ENCODE data around the gene FASN. TPM values are rescaled to one million over a fixed set of nuclear protein-coding genes. Genes with fewer than 3 reads are reported as not detected.

FASN gene
- total and polyA plus RNA-seq, 2 of the 13 experiments (the other 11 are each of a cell fraction or from before 2014, with no cell fraction given) = 51.7 to 101 TPM

DNA sequence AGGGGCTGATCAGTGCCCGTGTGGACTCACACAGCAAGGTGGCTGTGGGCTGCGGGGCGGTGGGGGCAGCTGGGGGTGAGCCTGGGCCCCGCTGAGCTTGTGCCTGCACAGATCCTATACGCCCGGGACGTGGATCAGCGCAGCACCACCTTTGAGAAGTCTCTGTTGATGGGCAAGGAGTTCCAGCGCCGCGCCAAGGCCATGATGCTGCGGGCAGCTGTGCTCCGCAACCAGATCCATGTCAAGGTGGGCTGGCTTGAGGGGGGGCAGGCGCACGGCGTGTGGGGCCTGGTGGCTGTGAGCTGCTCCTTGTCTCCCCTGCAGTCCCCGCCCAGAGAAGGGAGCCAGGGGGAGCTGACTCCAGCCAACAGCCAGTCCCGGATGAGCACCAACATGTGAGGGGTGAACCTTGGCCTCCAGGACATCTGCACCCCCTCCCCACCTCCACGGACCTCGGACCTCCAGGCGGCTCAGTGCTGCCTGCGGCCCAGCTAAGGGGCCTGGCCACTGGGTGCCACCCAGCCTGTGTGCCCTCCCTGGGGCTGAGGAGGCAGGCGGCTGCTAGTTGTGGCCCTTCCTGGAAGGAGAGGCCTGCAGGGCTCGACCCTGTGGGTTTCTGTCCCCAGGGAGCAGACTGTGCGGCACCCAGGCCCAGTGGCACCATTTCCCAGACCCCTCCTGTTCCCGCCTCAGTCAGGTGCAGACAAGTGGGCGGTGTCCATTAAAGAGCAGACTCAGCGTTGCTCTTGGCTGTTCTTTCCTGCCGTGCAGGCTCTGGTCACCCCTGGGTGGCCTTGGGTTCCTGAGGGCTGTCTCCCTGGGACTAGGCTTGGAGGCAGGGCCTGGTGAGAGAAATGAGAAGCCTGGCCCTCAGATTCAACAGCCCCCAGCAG, 41.1 kb downstream of the FASN start (continued):
- TF ChIP-seq ZSCAN31 (CRISPR knock-in tag; IDR thresholded peaks at IDR 0.05; ENCODE audit: low read depth) = peak; percentile 90
- peak; percentile 17; the same call in 1 of the 2 replicates for TF ChIP-seq ZNF225 (CRISPR knock-in tag; IDR thresholded peaks at IDR 0.05)
- peak; percentile 44; the same call in 1 of the 2 replicates for TF ChIP-seq NFYC (CRISPR knock-in tag; IDR thresholded peaks at IDR 0.05)
- TF ChIP-seq, protein P1, sequence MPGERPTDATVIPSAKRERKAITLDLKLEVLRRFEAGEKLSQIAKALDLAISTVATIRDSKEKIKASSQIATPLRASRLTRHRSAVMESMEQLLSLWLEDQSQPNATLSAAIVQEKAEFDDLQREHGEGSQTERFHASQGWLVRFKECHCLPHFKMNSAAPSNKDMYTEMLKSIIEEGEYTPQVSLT (CRISPR knock-in tag; IDR thresholded peaks at IDR 0.05; ENCODE audit: borderline replicate concordance, low read depth) = no peak
- TF ChIP-seq SRY (CRISPR knock-in tag; IDR thresholded peaks at IDR 0.05) = no peak
- TF ChIP-seq, protein P2, sequence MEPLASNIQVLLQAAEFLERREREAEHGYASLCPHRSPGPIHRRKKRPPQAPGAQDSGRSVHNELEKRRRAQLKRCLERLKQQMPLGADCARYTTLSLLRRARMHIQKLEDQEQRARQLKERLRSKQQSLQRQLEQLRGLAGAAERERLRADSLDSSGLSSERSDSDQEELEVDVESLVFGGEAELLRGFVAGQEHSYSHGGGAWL (CRISPR knock-in tag; IDR thresholded peaks at IDR 0.05) = no peak
- TF ChIP-seq ZNF510 (CRISPR knock-in tag; IDR thresholded peaks at IDR 0.05; ENCODE audit: low read depth) = no peak
- TF ChIP-seq ZC3H13 (CRISPR knock-in tag; IDR thresholded peaks at IDR 0.05) = peak; percentile 87
- TF ChIP-seq NCOA1 (CRISPR knock-in tag; IDR thresholded peaks at IDR 0.05) = no peak; the same call in none of the 2 replicates
- peak; percentile 39; the same call in 1 of the 2 replicates for TF ChIP-seq PAX8 (CRISPR knock-in tag; IDR thresholded peaks at IDR 0.05; ENCODE audit: borderline replicate concordance)
- no peak; the same call in 1 of the 2 replicates for TF ChIP-seq ZNF713 (CRISPR knock-in tag; IDR thresholded peaks at IDR 0.05)
- TF ChIP-seq ZNF282 (IDR thresholded peaks at IDR 0.05; ENCODE audit: partially characterized antibody) = no peak
- TF ChIP-seq MTA1 (CRISPR knock-in tag; IDR thresholded peaks at IDR 0.05; ENCODE audit: borderline replicate concordance) = peak; percentile 97
- peak; percentile 72; the same call in 1 of the 2 replicates for TF ChIP-seq EED (CRISPR knock-in tag; IDR thresholded peaks at IDR 0.05)
- TF ChIP-seq ZNF775 (CRISPR knock-in tag; IDR thresholded peaks at IDR 0.05; ENCODE audit: borderline replicate concordance) = no peak
- TF ChIP-seq JUNB (CRISPR knock-in tag; IDR thresholded peaks at IDR 0.05; ENCODE audit: borderline replicate concordance) = no peak
- TF ChIP-seq, protein P3, sequence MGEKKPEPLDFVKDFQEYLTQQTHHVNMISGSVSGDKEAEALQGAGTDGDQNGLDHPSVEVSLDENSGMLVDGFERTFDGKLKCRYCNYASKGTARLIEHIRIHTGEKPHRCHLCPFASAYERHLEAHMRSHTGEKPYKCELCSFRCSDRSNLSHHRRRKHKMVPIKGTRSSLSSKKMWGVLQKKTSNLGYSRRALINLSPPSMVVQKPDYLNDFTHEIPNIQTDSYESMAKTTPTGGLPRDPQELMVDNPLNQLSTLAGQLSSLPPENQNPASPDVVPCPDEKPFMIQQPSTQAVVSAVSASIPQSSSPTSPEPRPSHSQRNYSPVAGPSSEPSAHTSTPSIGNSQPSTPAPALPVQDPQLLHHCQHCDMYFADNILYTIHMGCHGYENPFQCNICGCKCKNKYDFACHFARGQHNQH (CRISPR knock-in tag; IDR thresholded peaks at IDR 0.05) = 0 out of 2 replicates have a peak, but pooled peaks have one; percentile 28
- TF ChIP-seq ZNF792 (CRISPR knock-in tag; IDR thresholded peaks at IDR 0.05) = peak; percentile 73; the same call in 1 of the 2 replicates
- no peak; the same call in 1 of the 2 replicates for TF ChIP-seq ZNF121 (CRISPR knock-in tag; IDR thresholded peaks at IDR 0.05)
- TF ChIP-seq, protein P4, sequence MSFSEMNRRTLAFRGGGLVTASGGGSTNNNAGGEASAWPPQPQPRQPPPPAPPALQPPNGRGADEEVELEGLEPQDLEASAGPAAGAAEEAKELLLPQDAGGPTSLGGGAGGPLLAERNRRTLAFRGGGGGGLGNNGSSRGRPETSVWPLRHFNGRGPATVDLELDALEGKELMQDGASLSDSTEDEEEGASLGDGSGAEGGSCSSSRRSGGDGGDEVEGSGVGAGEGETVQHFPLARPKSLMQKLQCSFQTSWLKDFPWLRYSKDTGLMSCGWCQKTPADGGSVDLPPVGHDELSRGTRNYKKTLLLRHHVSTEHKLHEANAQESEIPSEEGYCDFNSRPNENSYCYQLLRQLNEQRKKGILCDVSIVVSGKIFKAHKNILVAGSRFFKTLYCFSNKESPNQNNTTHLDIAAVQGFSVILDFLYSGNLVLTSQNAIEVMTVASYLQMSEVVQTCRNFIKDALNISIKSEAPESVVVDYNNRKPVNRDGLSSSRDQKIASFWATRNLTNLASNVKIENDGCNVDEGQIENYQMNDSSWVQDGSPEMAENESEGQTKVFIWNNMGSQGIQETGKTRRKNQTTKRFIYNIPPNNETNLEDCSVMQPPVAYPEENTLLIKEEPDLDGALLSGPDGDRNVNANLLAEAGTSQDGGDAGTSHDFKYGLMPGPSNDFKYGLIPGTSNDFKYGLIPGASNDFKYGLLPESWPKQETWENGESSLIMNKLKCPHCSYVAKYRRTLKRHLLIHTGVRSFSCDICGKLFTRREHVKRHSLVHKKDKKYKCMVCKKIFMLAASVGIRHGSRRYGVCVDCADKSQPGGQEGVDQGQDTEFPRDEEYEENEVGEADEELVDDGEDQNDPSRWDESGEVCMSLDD (CRISPR knock-in tag; IDR thresholded peaks at IDR 0.05; ENCODE audit: borderline replicate concordance) = no peak
- peak; percentile 45; the same call in 1 of the 2 replicates for TF ChIP-seq TAF1 (CRISPR knock-in tag; IDR thresholded peaks at IDR 0.05)
- TF ChIP-seq TCF7 (IDR thresholded peaks at IDR 0.05; ENCODE audit: low read depth) = no peak

Measured in HepG2 (cell line).